CD14-positive monocyte (primary cell): ENCODE measurements around the gene JAK1. TPM values are rescaled to one million over a fixed set of nuclear protein-coding genes. Genes with fewer than 3 reads are reported as not detected.

Source experiments
- DNase-seq, 3 donors: peaks; one replicate each; pipeline ENCODE4 v3.0.0-alpha.2; 2011 to 2022
- H2AFZ ChIP-seq: 2 replicates; pipeline ENCODE4 v1.6.0; 2012; ENCODE audit warnings: mild to moderate bottlenecking, low read depth, low read length, inconsistent platforms; ENCODE audit not compliant: insufficient read depth, poor library complexity, severe bottlenecking
- H3K27ac ChIP-seq, 2 donors: 1 replicate in 1 of 2; 2 replicates in 1 of 2; pipeline ENCODE4 v1.5.1; 2012 to 2013; ENCODE audit warnings: low read length in 2 of 2, control low read depth in 1 of 2, inconsistent platforms in 1 of 2, low read depth in 1 of 2, mild to moderate bottlenecking in 1 of 2
- H3K27me3 ChIP-seq, 2 donors: one replicate each; pipeline versions ENCODE4 v1.6.0 to v1.6.1; 2011 to 2013; ENCODE audit warnings: low read length in 2 of 2; ENCODE audit not compliant: control insufficient read depth in 2 of 2, insufficient read depth in 2 of 2
- H3K36me3 ChIP-seq, 2 donors: replicated peaks in 1 of 2; 1 replicate in 1 of 2; 2 replicates in 1 of 2; pipeline versions ENCODE4 v1.5.1 to v1.6.1; 2012 to 2013; ENCODE audit warnings: low read length in 2 of 2, control low read depth in 1 of 2, inconsistent platforms in 1 of 2, mild to moderate bottlenecking in 1 of 2; ENCODE audit not compliant: insufficient read depth in 2 of 2, control insufficient read depth in 1 of 2
- H3K4me1 ChIP-seq, 2 donors: 1 replicate in 1 of 2; 2 replicates in 1 of 2; pipeline versions ENCODE4 v1.5.1 to v1.6.1; 2012 to 2013; ENCODE audit warnings: low read length in 2 of 2, control low read depth in 1 of 2, inconsistent platforms in 1 of 2, mild to moderate bottlenecking in 1 of 2, moderate library complexity in 1 of 2; ENCODE audit not compliant: insufficient read depth in 2 of 2, control insufficient read depth in 1 of 2
- H3K4me2 ChIP-seq: replicated peaks from 2 replicates; pipeline ENCODE3; 2012; ENCODE audit warnings: low read length, moderate library complexity, mild to moderate bottlenecking; ENCODE audit not compliant: poor library complexity, severe bottlenecking; ENCODE audit errors: extremely low read depth
- H3K4me3 ChIP-seq, 3 experiments: fragments of 200-600 bp in 1 of 3; sonication (generic) in 1 of 3; replicated peaks in 1 of 3; 1 replicate in 2 of 3; 2 replicates in 1 of 3; pipeline ENCODE4 v1.5.1; 2011 to 2013; ENCODE audit warnings: low read length in 3 of 3, mild to moderate bottlenecking in 3 of 3, control low read depth in 2 of 3, low read depth in 2 of 3, inconsistent platforms in 1 of 3, moderate library complexity in 1 of 3
- H3K79me2 ChIP-seq: 2 replicates; pipeline ENCODE4 v1.6.0; 2012; ENCODE audit warnings: mild to moderate bottlenecking, control low read depth, inconsistent platforms, low read length, moderate library complexity; ENCODE audit not compliant: insufficient read depth
- H3K9ac ChIP-seq: 2 replicates; pipeline ENCODE4 v1.6.0; 2017; ENCODE audit warnings: low read length, mild to moderate bottlenecking; ENCODE audit not compliant: insufficient read depth, poor library complexity, severe bottlenecking
- H3K9me3 ChIP-seq, 2 donors: replicated peaks in 1 of 2; 1 replicate in 1 of 2; 2 replicates in 1 of 2; pipeline versions ENCODE4 v1.5.1 to v1.6.1; 2012 to 2013; ENCODE audit warnings: low read length in 2 of 2, control low read depth in 1 of 2; ENCODE audit not compliant: control insufficient read depth in 1 of 2, insufficient read depth in 1 of 2
- H4K20me1 ChIP-seq: 2 replicates; pipeline ENCODE4 v1.6.0; 2012; ENCODE audit warnings: mild to moderate bottlenecking, low read length, control low read depth, moderate library complexity; ENCODE audit not compliant: insufficient read depth
- H3K27ac Mint-ChIP-seq, 7 donors: one replicate each; pipeline ENCODE4 v1.8.0; 2020; ENCODE audit warnings: mild to moderate bottlenecking in 7 of 7, mixed read lengths in 7 of 7, moderate library complexity in 6 of 7, inconsistent platforms in 2 of 7
- H3K27me3 Mint-ChIP-seq, 3 donors: one replicate each; pipeline ENCODE4 v1.8.0; 2021 to 2022; ENCODE audit warnings: low read depth in 3 of 3, mild to moderate bottlenecking in 3 of 3, mixed read lengths in 3 of 3, moderate library complexity in 3 of 3, inconsistent platforms in 1 of 3
- H3K36me3 Mint-ChIP-seq, 2 donors: one replicate each; pipeline ENCODE4 v1.8.0; 2020; ENCODE audit warnings: mixed read lengths in 2 of 2, inconsistent platforms in 1 of 2, mild to moderate bottlenecking in 1 of 2
- H3K4me1 Mint-ChIP-seq: one replicate; pipeline ENCODE4 v1.8.0; 2020; ENCODE audit warnings: mild to moderate bottlenecking, mixed read lengths
- H3K4me3 Mint-ChIP-seq, 2 donors: one replicate each; pipeline ENCODE4 v1.8.0; 2020; ENCODE audit warnings: mild to moderate bottlenecking in 2 of 2, mixed read lengths in 2 of 2, moderate library complexity in 1 of 2
- H3K9me3 Mint-ChIP-seq, 7 donors: one replicate each; pipeline ENCODE4 v1.8.0; 2020 to 2022; ENCODE audit warnings: mixed read lengths in 7 of 7, mild to moderate bottlenecking in 6 of 7, moderate library complexity in 6 of 7, inconsistent platforms in 2 of 7
- WGBS: methylation state at CpG from one replicate; pipeline ENCODE4 v1.1.5; 2013; ENCODE audit warnings: missing lambda C conversion rate; ENCODE audit not compliant: insufficient coverage; 5-methylcytosine and 5-hydroxymethylcytosine counted together
- intact Hi-C, 2 donors: fragments of 100-400 bp; cut with micrococcal nuclease; formaldehyde crosslinking; loops; one replicate each; pipeline versions ENCODE4 v1.15.0 to v1.15.1; 2023
- polyA plus RNA-seq, 3 donors: library from polyadenylated mRNA; depleted of rRNA in 1 of 3; unstranded in 2 of 3; stranded (reverse) in 1 of 3; fragments of 300-500 nt in 2 of 3; fragments of >200 nt in 1 of 3; fragmentation: Illumina TruSeq in 2 of 3; gene quantifications; 1 replicate in 2 of 3; 2 replicates in 1 of 3; pipeline ENCODE4 v1.2.3, GENCODE V29; 2012 to 2021
- TF ChIP-seq, protein P1 (sequence below): fragments of 200-600 bp; IDR thresholded peaks from one replicate; pipeline ENCODE4 v1.8.0; 2022; ENCODE audit warnings: antibody characterized with exemption, mild to moderate bottlenecking

The JAK1 gene
- polyA plus RNA-seq, 3 donors: 43.1 to 76.2 (median 72.6) TPM

DNA sequence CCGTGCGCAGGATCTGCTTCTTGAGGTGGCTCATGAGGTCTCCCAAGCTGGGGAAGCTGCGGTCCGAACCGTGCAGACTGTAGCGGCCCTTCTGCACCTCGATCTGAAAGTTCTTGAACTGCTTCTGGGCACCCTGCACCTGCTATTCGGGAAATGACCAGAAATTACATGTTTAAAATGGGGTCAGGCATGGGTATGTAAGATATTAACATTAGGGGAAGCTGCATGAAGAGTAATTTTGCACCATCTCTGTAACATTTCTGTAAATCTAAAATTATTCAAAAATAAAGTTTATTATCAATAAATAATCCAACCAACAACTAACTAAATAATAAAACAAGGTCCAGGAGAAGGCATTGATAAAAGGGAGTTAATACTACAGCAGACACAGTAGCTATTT, 110.8 kb downstream of the JAK1 start:
- Histone ChIP-seq H4K20me1 (peaks cover 5% of the 10 kb centered on the region), H3K4me2 (no peak overlapping the region), H3K9me3 (no peaks in the 10 kb centered on the region), H2AFZ (no peak overlapping the region), H3K79me2 (no peaks in the 10 kb centered on the region), H3K27me3 (no peaks in the 10 kb centered on the region), H3K9ac (no peak overlapping the region), H3K36me3 (peaks cover 77 to 93% of the 10 kb centered on the region in 2 donors), H3K4me1 (peaks cover 6 to 7% of the 10 kb centered on the region in 2 donors), H3K27ac (no peak overlapping the region), H3K4me3 (no peak overlapping the region)
- intact Hi-C loops: no loop called here
- TF ChIP-seq, protein P1, sequence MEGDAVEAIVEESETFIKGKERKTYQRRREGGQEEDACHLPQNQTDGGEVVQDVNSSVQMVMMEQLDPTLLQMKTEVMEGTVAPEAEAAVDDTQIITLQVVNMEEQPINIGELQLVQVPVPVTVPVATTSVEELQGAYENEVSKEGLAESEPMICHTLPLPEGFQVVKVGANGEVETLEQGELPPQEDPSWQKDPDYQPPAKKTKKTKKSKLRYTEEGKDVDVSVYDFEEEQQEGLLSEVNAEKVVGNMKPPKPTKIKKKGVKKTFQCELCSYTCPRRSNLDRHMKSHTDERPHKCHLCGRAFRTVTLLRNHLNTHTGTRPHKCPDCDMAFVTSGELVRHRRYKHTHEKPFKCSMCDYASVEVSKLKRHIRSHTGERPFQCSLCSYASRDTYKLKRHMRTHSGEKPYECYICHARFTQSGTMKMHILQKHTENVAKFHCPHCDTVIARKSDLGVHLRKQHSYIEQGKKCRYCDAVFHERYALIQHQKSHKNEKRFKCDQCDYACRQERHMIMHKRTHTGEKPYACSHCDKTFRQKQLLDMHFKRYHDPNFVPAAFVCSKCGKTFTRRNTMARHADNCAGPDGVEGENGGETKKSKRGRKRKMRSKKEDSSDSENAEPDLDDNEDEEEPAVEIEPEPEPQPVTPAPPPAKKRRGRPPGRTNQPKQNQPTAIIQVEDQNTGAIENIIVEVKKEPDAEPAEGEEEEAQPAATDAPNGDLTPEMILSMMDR: no peak
- 100% methylated on average over 4 of the region's 8 CpGs for WGBS
- H3K4me3 Mint-ChIP-seq: no peak overlapping the region
- H3K27ac Mint-ChIP-seq: peak overlapping the region in 1 of 7 donors; percentile 25
- no peaks in the 10 kb centered on the region for H3K9me3 Mint-ChIP-seq
- H3K36me3 Mint-ChIP-seq: peaks cover 88 to 90% of the 10 kb centered on the region in 2 donors
- DNase-seq: no peak
- H3K27me3 Mint-ChIP-seq: peaks cover 0 to 2% (median 0%) of the 10 kb centered on the region in 3 donors
- peaks cover 17% of the 10 kb centered on the region for H3K4me1 Mint-ChIP-seq

DNA sequence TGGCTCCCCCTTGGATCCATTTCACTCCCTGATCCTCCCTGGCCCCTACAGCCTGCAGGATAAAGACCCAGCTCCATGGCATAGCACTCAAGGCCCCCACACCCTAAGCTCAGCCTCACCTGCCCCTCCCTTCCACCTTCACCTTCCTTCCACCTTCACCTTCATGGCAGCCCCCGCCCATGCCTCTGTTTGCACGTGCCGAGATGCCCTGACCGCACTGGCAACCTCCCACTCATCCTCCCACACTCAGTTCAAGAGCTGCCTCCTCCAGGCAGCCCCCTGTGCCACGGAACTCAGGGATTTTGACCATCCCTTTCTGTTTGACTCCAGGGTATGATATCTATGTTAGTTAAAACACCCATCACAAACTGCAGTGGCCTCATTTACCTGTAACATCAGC, 111.7 kb downstream of the JAK1 start:
- peaks cover 91 to 94% of the 10 kb centered on the region in 2 donors for H3K36me3 Mint-ChIP-seq
- H3K27ac Mint-ChIP-seq: no peak overlapping the region
- Histone ChIP-seq H4K20me1 (peaks cover 5% of the 10 kb centered on the region), H2AFZ (no peak overlapping the region), H3K4me1 (peaks cover 6 to 7% of the 10 kb centered on the region in 2 donors), H3K27ac (no peak overlapping the region), H3K4me3 (no peak overlapping the region), H3K36me3 (peaks cover 81 to 96% of the 10 kb centered on the region in 2 donors), H3K27me3 (no peaks in the 10 kb centered on the region), H3K9me3 (no peaks in the 10 kb centered on the region), H3K9ac (no peak overlapping the region), H3K4me2 (no peak overlapping the region), H3K79me2 (no peaks in the 10 kb centered on the region)
- intact Hi-C loops: no loop called here
- peaks cover 17% of the 10 kb centered on the region for H3K4me1 Mint-ChIP-seq
- no peak overlapping the region for H3K4me3 Mint-ChIP-seq
- 98% methylated on average over 4 of the region's 5 CpGs for WGBS
- DNase-seq: no peak
- TF ChIP-seq, protein P1: no peak
- H3K9me3 Mint-ChIP-seq: no peaks in the 10 kb centered on the region
- peaks cover 0 to 3% (median 0%) of the 10 kb centered on the region in 3 donors for H3K27me3 Mint-ChIP-seq
